Effector memory CD8-positive, alpha-beta T cell (primary cell): ENCODE measurements around the gene MMP25.
A peak's percentile ranks its signal among the peaks of the same experiment; 100 is the strongest.

Experiments used
- ATAC-seq: fragments of 150-1000 bp; cut with Tn5 transposase; replicated peaks from 2 replicates; pipeline ENCODE4 v1.10.0; 2021; ENCODE audit warnings: mild to moderate bottlenecking, moderate library complexity
- DNase-seq, 3 experiments: peaks; one replicate each; pipeline ENCODE4 v3.0.0; 2021
- H3K27ac Mint-ChIP-seq, 2 donors: one replicate each; pipeline ENCODE4 v1.8.0; 2022; ENCODE audit warnings: mild to moderate bottlenecking in 2 of 2, mixed read lengths in 2 of 2, moderate library complexity in 2 of 2
- H3K27me3 Mint-ChIP-seq, 2 donors: one replicate each; pipeline ENCODE4 v1.8.0; 2022; ENCODE audit warnings: mixed read lengths in 2 of 2
- H3K36me3 Mint-ChIP-seq: one replicate; pipeline ENCODE4 v1.8.0; 2022; ENCODE audit warnings: mild to moderate bottlenecking, moderate library complexity, mixed read lengths; ENCODE audit not compliant: insufficient read depth
- H3K4me1 Mint-ChIP-seq, 2 donors: one replicate each; pipeline ENCODE4 v1.8.0; 2022; ENCODE audit warnings: low read depth in 2 of 2, mixed read lengths in 2 of 2
- H3K4me3 Mint-ChIP-seq, 2 donors: one replicate each; pipeline ENCODE4 v1.8.0; 2022; ENCODE audit warnings: mild to moderate bottlenecking in 2 of 2, mixed read lengths in 2 of 2, moderate library complexity in 2 of 2
- H3K9me3 Mint-ChIP-seq, 2 donors: one replicate each; pipeline ENCODE4 v1.8.0; 2022; ENCODE audit warnings: mixed read lengths in 2 of 2

Gene MMP25

GRCh38 chr16:3098459-3099394 lies 52.4 kb downstream of the MMP25 start, which contains the start of gene ZSCAN10:
Gene ZSCAN10 (minus strand): TSS chr16:3099294. CDS start chr16:3092937, 6,357 bp downstream.
- peak within 1 kb of the TSS; percentile 60 to 81 for H3K4me3 Mint-ChIP-seq
- peaks cover 30 to 39% of the 10 kb centered on the region in 2 donors for H3K4me1 Mint-ChIP-seq

GRCh38 chr16:3099395-3099731 lies 53.0 kb downstream of the MMP25 start:
- H3K9me3 Mint-ChIP-seq: no peaks in the 10 kb centered on the region
- no peak for ATAC-seq
- peak overlapping the region in 1 of 2 donors; percentile 60 for H3K4me3 Mint-ChIP-seq
- H3K36me3 Mint-ChIP-seq: peaks cover 27% of the 10 kb centered on the region
- H3K4me1 Mint-ChIP-seq: peaks cover 30 to 38% of the 10 kb centered on the region in 2 donors
- H3K27ac Mint-ChIP-seq: no peak overlapping the region
- no peak for DNase-seq
- H3K27me3 Mint-ChIP-seq: no peaks in the 10 kb centered on the region

More at GRCh38 chr16:3098459-3099394, 52.4 kb downstream of the MMP25 start, which contains the start of gene ZSCAN10:
- Mint-ChIP-seq H3K9me3 (no peaks in the 10 kb centered on the region), H3K36me3 (peaks cover 27% of the 10 kb centered on the region), H3K27ac (peak within 1 kb of the TSS in 1 of 2 donors; percentile 78), H3K27me3 (no peaks in the 10 kb centered on the region)
- DNase-seq (no peak), ATAC-seq (no peak)

GRCh38 chr16:3099732-3100499 lies 53.6 kb downstream of the MMP25 start:
- Mint-ChIP-seq H3K36me3 (peaks cover 27% of the 10 kb centered on the region), H3K27ac (peak overlapping the region in 1 of 2 donors; percentile 78), H3K4me3 (peak overlapping the region; percentile 60 to 81), H3K27me3 (no peaks in the 10 kb centered on the region), H3K4me1 (peaks cover 24 to 32% of the 10 kb centered on the region in 2 donors), H3K9me3 (no peaks in the 10 kb centered on the region)
- ATAC-seq: peak; percentile 82
- DNase-seq: peak; percentile 65 to 73 (median 71)

- peak; percentile 25 for ATAC-seq
- Mint-ChIP-seq H3K27me3 (no peaks in the 10 kb centered on the region), H3K4me1 (peaks cover 31 to 33% of the 10 kb centered on the region in 2 donors)
Measured at GRCh38 chr16:3101018-3101840, 54.9 kb downstream of the MMP25 start.

DNA sequence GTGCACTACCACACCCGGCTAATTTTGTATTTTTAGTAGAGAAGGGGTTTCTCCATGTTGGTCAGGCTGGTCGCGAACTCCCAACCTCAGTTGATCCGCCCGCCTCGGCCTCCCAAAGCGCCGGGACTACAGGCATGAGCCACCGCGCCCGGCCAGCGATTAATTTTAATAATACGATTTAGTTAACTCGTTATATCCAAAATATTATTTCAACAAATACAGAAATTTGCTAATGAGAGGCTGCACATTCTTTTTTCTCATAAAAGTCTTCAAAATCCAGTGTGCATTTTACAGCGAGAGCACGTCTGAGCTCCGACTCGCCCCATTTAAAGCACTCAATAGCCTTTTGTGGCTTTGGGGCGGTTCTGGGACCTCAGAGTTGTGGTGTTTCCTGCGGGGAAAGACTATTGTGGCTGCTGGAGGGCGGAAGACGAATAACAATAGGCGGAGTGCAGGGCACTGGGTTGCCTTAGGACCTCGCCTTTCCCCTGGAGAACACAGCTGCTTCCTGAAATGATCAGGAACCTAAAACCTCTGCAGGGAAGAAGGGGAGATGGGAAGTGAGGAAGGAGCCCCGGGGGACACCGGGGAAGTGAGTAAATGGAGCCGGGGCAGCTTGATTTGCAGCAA lies 55.6 kb downstream of the MMP25 start:
- H3K27ac Mint-ChIP-seq: peak overlapping the region; percentile 72 to 77
- H3K4me1 Mint-ChIP-seq: peaks cover 33 to 35% of the 10 kb centered on the region in 2 donors
- H3K36me3 Mint-ChIP-seq: peaks cover 25% of the 10 kb centered on the region
- ATAC-seq (no peak), DNase-seq (no peak)
- no peaks in the 10 kb centered on the region for H3K27me3 Mint-ChIP-seq
- H3K9me3 Mint-ChIP-seq: no peaks in the 10 kb centered on the region
- peak overlapping the region; percentile 80 to 81 for H3K4me3 Mint-ChIP-seq

More at GRCh38 chr16:3101018-3101840, 54.9 kb downstream of the MMP25 start:
- Mint-ChIP-seq H3K9me3 (no peaks in the 10 kb centered on the region), H3K4me3 (peak overlapping the region; percentile 80 to 81), H3K36me3 (peaks cover 24% of the 10 kb centered on the region), H3K27ac (peak overlapping the region; percentile 72 to 78)
- peak; percentile 27 to 54 (median 41) for DNase-seq

- Mint-ChIP-seq H3K27ac (peak overlapping the region; percentile 90 to 94), H3K4me3 (peak overlapping the region; percentile 90 to 94), H3K36me3 (peaks cover 14% of the 10 kb centered on the region), H3K4me1 (peaks cover 20 to 27% of the 10 kb centered on the region in 2 donors), H3K9me3 (no peaks in the 10 kb centered on the region), H3K27me3 (no peaks in the 10 kb centered on the region)
- DNase-seq (peak; percentile 85 to 88 (median 86)), ATAC-seq (peak; percentile 85)
Measured at GRCh38 chr16:3106205-3106928, 60.0 kb downstream of the MMP25 start.
